ENCODE results near the gene DPYSL5. TPM values are rescaled to one million over a fixed set of nuclear protein-coding genes. Genes with fewer than 3 reads are reported as not detected.
A peak's percentile ranks its signal among the peaks of the same experiment; 100 is the strongest.

DPYSL5 gene
- total RNA-seq, 1 donor from 2014 or later, result not detected

DNA sequence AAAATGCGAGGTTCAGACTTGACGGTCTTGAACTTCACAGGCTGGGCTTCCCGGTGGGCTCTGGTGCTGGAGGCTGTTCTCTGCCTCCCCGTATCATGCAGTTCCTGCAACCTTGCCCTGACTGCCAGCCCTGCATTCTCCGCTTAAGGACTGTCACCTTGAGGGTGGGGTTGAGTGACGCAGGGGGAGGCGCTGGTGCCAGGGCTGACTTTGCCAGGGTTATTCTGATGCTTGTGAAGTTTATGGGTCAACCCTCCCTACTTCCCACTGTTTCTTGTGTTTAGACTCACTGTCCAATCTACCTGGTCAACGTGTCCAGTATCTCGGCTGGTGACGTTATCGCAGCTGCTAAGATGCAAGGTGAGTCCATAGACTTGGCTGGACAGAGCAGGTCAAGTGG is 85.0 kb downstream of the DPYSL5 start:
- TF ChIP-seq, protein P1, sequence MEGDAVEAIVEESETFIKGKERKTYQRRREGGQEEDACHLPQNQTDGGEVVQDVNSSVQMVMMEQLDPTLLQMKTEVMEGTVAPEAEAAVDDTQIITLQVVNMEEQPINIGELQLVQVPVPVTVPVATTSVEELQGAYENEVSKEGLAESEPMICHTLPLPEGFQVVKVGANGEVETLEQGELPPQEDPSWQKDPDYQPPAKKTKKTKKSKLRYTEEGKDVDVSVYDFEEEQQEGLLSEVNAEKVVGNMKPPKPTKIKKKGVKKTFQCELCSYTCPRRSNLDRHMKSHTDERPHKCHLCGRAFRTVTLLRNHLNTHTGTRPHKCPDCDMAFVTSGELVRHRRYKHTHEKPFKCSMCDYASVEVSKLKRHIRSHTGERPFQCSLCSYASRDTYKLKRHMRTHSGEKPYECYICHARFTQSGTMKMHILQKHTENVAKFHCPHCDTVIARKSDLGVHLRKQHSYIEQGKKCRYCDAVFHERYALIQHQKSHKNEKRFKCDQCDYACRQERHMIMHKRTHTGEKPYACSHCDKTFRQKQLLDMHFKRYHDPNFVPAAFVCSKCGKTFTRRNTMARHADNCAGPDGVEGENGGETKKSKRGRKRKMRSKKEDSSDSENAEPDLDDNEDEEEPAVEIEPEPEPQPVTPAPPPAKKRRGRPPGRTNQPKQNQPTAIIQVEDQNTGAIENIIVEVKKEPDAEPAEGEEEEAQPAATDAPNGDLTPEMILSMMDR (IDR thresholded peaks at IDR 0.05), result no peak
- ATAC-seq, result peak in 1 of 2 donors; percentile 11
- intact Hi-C loops (cut with DNase I), result no loop called here

DNA sequence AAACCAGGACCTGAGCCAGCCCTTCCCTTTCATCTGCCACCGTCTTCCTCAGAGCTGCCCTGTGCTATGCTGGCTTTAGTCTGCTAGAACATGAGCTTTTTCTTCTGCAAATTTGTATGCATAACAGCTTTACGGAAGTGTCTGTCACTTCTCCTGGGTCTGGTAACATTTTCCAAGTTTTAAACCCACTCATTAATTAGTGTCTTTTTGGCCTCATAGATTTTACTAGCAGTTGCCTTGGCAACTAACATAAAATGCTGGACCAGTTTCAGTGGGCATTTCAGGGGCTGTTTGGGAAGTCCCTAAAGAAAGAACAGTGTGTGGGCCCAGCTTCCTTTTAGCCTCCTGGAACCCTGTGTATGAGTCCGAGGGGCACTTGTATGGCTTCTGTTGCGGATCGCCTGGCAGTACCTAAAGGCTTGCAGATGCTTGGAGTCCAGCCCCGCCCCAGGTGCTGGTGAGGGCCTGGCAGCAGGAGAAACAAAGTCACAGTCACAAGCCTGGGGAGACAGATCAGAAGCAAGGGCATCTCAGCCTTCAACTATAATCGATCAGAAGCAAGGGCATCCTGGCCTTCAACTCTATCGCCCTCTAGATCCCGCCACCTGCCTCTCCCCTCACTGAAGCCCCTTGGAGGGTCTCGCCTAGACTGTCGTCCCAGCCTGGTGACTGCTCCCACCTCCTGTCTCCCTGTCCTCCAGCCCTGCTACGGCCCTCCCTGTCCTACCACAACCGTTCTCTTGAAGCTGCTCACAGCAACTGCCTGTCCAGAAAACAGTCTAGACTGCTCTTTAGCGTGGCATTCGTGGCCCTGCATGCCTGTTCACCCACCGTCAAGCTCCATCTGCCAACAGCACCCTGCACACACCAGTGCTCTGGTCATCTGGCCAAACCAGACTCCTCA is 85.8 kb downstream of the DPYSL5 start:
- H3K4me3 ChIP-seq, result no peak overlapping the region
- no peak overlapping the region for H3K27ac ChIP-seq
- H3K4me1 ChIP-seq, result no peaks in the 10 kb centered on the region
- H3K27me3 ChIP-seq (ENCODE audit: low read depth), result peaks cover 12% of the 10 kb centered on the region
- no peak for ATAC-seq
- H3K9me3 ChIP-seq, result no peaks in the 10 kb centered on the region
- H3K36me3 ChIP-seq, result no peaks in the 10 kb centered on the region
- intact Hi-C loops (cut with DNase I), result no loop called here
- TF ChIP-seq, protein P1 (IDR thresholded peaks at IDR 0.05), result no peak
- no peak for DNase-seq

More for the DNA sequence above, 85.0 kb downstream of the DPYSL5 start:
- Histone ChIP-seq H3K4me1 (no peaks in the 10 kb centered on the region), H3K4me3 (no peak overlapping the region), H3K36me3 (no peaks in the 10 kb centered on the region), H3K27me3 (ENCODE audit: low read depth) (peaks cover 12% of the 10 kb centered on the region), H3K9me3 (no peaks in the 10 kb centered on the region), H3K27ac (no peak overlapping the region)
- DNase-seq, result no peak

- Histone ChIP-seq H3K9me3 (no peaks in the 10 kb centered on the region), H3K27me3 (ENCODE audit: low read depth) (peaks cover 10% of the 10 kb centered on the region), H3K4me3 (no peak overlapping the region), H3K36me3 (no peaks in the 10 kb centered on the region), H3K27ac (no peak overlapping the region), H3K4me1 (no peaks in the 10 kb centered on the region)
- TF ChIP-seq, protein P1 (IDR thresholded peaks at IDR 0.05), result no peak
- intact Hi-C loops (cut with DNase I), result no loop called here
- no peak for DNase-seq
- ATAC-seq, result no peak
Measured at GRCh38 chr2:26934335-26934724, 86.4 kb downstream of the DPYSL5 start.

DNA sequence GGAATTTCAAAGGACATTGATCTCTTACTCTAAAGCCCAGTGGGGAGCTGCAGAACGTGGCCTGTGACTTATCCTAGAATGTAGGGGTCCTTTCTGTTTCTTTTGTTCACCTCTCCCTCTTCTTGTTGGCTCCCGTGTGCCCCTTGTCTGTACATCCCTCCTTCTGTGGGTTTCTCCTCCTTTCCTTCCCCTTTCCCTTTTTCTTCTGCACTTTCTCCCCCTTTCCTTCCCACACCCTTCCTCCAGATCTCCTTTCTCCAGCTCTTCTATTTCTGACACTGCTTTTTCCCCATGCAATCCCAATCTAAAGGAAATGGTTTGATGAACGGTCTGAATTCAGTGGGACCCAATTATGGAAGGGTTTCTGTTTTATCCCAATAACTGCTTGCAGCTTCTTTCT is 87.1 kb downstream of the DPYSL5 start:
- DNase-seq (no peak), ATAC-seq (no peak)
- intact Hi-C loops (cut with DNase I), result no loop called here
- peaks cover 6% of the 10 kb centered on the region for H3K27me3 ChIP-seq (ENCODE audit: low read depth)
- no peak overlapping the region for H3K27ac ChIP-seq
- no peaks in the 10 kb centered on the region for H3K4me1 ChIP-seq
- H3K9me3 ChIP-seq, result no peaks in the 10 kb centered on the region
- H3K36me3 ChIP-seq, result no peaks in the 10 kb centered on the region
- no peak overlapping the region for H3K4me3 ChIP-seq
- TF ChIP-seq, protein P1 (IDR thresholded peaks at IDR 0.05), result no peak

GRCh38 chr2:26936855-26937254 is 88.9 kb downstream of the DPYSL5 start:
- intact Hi-C loops (cut with DNase I), result no loop called here
- no peak for ATAC-seq
- no peak overlapping the region for H3K4me3 ChIP-seq

More at GRCh38 chr2:26936855-26937254, 88.9 kb downstream of the DPYSL5 start:
- Histone ChIP-seq H3K27me3 (ENCODE audit: low read depth) (no peaks in the 10 kb centered on the region), H3K4me1 (no peaks in the 10 kb centered on the region), H3K27ac (no peak overlapping the region), H3K36me3 (no peaks in the 10 kb centered on the region), H3K9me3 (no peaks in the 10 kb centered on the region)
- no peak for DNase-seq
- TF ChIP-seq, protein P1 (IDR thresholded peaks at IDR 0.05), result no peak
